Measurements from ENCODE around the gene SLC49A4. TPM values are rescaled to one million over a fixed set of nuclear protein-coding genes. Genes with fewer than 3 reads are reported as not detected.

The SLC49A4 gene
- total and polyA plus RNA-seq, 2 of the 8 experiments (the other 6 are each of a cell fraction or from before 2014, with no cell fraction given), result 9.5 to 10.2 TPM

GRCh38 chr3:122797291-122797690 is 2.4 kb downstream of the SLC49A4 start (continued):
- TF ChIP-seq, protein P1, sequence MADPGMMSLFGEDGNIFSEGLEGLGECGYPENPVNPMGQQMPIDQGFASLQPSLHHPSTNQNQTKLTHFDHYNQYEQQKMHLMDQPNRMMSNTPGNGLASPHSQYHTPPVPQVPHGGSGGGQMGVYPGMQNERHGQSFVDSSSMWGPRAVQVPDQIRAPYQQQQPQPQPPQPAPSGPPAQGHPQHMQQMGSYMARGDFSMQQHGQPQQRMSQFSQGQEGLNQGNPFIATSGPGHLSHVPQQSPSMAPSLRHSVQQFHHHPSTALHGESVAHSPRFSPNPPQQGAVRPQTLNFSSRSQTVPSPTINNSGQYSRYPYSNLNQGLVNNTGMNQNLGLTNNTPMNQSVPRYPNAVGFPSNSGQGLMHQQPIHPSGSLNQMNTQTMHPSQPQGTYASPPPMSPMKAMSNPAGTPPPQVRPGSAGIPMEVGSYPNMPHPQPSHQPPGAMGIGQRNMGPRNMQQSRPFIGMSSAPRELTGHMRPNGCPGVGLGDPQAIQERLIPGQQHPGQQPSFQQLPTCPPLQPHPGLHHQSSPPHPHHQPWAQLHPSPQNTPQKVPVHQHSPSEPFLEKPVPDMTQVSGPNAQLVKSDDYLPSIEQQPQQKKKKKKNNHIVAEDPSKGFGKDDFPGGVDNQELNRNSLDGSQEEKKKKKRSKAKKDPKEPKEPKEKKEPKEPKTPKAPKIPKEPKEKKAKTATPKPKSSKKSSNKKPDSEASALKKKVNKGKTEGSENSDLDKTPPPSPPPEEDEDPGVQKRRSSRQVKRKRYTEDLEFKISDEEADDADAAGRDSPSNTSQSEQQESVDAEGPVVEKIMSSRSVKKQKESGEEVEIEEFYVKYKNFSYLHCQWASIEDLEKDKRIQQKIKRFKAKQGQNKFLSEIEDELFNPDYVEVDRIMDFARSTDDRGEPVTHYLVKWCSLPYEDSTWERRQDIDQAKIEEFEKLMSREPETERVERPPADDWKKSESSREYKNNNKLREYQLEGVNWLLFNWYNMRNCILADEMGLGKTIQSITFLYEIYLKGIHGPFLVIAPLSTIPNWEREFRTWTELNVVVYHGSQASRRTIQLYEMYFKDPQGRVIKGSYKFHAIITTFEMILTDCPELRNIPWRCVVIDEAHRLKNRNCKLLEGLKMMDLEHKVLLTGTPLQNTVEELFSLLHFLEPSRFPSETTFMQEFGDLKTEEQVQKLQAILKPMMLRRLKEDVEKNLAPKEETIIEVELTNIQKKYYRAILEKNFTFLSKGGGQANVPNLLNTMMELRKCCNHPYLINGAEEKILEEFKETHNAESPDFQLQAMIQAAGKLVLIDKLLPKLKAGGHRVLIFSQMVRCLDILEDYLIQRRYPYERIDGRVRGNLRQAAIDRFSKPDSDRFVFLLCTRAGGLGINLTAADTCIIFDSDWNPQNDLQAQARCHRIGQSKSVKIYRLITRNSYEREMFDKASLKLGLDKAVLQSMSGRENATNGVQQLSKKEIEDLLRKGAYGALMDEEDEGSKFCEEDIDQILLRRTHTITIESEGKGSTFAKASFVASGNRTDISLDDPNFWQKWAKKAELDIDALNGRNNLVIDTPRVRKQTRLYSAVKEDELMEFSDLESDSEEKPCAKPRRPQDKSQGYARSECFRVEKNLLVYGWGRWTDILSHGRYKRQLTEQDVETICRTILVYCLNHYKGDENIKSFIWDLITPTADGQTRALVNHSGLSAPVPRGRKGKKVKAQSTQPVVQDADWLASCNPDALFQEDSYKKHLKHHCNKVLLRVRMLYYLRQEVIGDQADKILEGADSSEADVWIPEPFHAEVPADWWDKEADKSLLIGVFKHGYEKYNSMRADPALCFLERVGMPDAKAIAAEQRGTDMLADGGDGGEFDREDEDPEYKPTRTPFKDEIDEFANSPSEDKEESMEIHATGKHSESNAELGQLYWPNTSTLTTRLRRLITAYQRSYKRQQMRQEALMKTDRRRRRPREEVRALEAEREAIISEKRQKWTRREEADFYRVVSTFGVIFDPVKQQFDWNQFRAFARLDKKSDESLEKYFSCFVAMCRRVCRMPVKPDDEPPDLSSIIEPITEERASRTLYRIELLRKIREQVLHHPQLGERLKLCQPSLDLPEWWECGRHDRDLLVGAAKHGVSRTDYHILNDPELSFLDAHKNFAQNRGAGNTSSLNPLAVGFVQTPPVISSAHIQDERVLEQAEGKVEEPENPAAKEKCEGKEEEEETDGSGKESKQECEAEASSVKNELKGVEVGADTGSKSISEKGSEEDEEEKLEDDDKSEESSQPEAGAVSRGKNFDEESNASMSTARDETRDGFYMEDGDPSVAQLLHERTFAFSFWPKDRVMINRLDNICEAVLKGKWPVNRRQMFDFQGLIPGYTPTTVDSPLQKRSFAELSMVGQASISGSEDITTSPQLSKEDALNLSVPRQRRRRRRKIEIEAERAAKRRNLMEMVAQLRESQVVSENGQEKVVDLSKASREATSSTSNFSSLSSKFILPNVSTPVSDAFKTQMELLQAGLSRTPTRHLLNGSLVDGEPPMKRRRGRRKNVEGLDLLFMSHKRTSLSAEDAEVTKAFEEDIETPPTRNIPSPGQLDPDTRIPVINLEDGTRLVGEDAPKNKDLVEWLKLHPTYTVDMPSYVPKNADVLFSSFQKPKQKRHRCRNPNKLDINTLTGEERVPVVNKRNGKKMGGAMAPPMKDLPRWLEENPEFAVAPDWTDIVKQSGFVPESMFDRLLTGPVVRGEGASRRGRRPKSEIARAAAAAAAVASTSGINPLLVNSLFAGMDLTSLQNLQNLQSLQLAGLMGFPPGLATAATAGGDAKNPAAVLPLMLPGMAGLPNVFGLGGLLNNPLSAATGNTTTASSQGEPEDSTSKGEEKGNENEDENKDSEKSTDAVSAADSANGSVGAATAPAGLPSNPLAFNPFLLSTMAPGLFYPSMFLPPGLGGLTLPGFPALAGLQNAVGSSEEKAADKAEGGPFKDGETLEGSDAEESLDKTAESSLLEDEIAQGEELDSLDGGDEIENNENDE (IDR thresholded peaks at IDR 0.05; ENCODE audit: insufficient replicate concordance, low read length), result no peak
- no peak for TF ChIP-seq CBX5 (IDR thresholded peaks at IDR 0.05; ENCODE audit: low read depth, low read length)

All from H1 (cell line).